ENCODE results near the gene S100A7.
"Not testable (repeated sequence)": the region's sequence is repeated elsewhere in the genome, so short reads cannot be mapped to it uniquely, and the experiment has no call there.

Gene S100A7

DNA sequence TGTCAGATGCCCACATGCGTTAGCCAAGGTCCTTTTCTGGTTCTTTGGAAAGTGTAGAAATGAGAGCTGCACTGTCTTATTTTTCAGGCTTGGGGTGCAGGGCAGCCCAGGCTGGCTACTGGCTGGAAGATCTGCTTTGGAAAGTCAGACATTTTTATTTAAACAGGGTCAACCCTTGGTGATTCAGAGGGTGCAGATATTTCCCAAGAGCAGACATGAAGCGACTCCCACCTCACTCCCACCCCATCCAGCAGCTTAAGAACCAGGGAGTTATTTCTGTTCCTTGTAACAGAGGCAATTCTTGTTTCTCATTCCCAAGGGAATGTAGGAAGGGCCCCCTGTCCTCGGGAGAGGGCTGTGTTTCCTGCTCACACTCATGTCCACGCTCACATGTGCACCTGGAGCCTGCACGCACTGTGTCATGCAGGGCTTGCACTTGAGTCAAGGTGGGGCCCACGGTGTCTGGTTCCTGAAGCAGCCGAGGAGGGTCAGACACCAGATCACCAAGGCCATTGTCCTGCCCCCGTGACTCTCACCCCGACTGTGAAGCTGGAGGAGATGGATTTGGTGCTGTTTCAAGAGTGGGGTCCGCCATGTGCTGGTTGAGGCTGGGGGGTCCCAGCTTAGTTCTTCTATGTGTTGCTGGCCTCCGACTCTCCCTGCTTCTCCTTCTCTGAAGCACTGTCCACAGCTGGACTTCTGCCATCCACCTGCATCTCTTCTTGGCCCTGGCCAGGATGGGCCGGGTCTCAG, 43.1 kb downstream of the S100A7 start:
- no peak for TF ChIP-seq CTCF (IDR thresholded peaks at IDR 0.05; ENCODE audit: insufficient read depth, low read depth, low read length, missing control alignments)
- H3K4me3 ChIP-seq (ENCODE audit: low read length) = no peak overlapping the region
- DNase-seq (ENCODE audit: low read depth) = no peak

- no peak for DNase-seq (ENCODE audit: low read depth)
- no peak for TF ChIP-seq CTCF (IDR thresholded peaks at IDR 0.05; ENCODE audit: insufficient read depth, low read depth, low read length, missing control alignments)
- no peak within 1 kb of the TSS for H3K4me3 ChIP-seq (ENCODE audit: low read length)
Measured at GRCh38 chr1:153415850-153416570, 44.4 kb downstream of the S100A7 start, which contains the start of gene S100A7A. Gene S100A7A (plus strand): TSS chr1:153416520. CDS start chr1:153418083, 1,563 bp downstream.

DNA sequence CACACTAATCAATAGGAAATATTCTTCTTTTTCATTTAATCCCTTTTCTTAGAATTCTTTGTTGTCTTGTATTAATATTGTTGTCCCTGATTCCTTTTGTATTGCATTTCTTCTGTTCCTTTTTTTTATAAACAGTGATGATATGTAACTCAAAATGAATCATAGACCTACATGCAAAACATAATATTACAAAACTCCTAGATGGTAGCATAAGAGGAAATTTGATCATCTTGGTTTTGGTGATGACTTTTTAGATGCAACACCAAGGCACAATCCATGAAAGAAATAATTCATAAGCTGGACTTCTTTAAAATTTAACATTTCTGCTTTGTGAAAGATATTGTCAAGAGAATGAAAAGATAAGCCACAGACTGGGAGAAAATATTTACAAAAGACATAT, 46.5 kb downstream of the S100A7 start:
- not testable (repeated sequence) for DNase-seq (ENCODE audit: low read depth); H3K4me3 ChIP-seq (ENCODE audit: low read length)

Measured in epithelial cell of esophagus (primary cell).